ENCODE measurements around the gene PRM2.

Gene PRM2

GRCh38 chr16:11225677-11226549 is 50.4 kb downstream of the PRM2 start:
- DNase-seq (ENCODE audit: low spot score) = no peak

Measured in Ammon's horn (tissue), 1 donor.